Activated naive CD4-positive, alpha-beta T cell treated with anti-CD3 and anti-CD28 coated beads for 36 hours (primary cell): ENCODE data around the gene SOX6. TPM values are rescaled to one million over a fixed set of nuclear protein-coding genes. Genes with fewer than 3 reads are reported as not detected.

ENCODE experiments used
- CTCF ChIA-PET: fragments of 350-600 bp; sonication (Branson Sonifier 250); formaldehyde crosslinking; loops from one replicate; lab custom pipeline; 2021; ENCODE audit warnings: antibody characterized with exemption; lab: Charles Lee
- DNase-seq: peaks from one replicate; pipeline ENCODE4 v3.0.0-alpha.2; 2020
- H3K27ac Mint-ChIP-seq: one replicate; pipeline ENCODE4 v1.8.0; 2021; ENCODE audit warnings: mild to moderate bottlenecking, mixed read lengths
- H3K27me3 Mint-ChIP-seq: one replicate; pipeline ENCODE4 v1.8.0; 2021; ENCODE audit warnings: low read depth, mixed read lengths
- H3K36me3 Mint-ChIP-seq: one replicate; pipeline ENCODE4 v1.8.0; 2021; ENCODE audit warnings: low read depth, mixed read lengths
- H3K4me1 Mint-ChIP-seq: one replicate; pipeline ENCODE4 v1.8.0; 2021; ENCODE audit warnings: low read depth, mixed read lengths
- H3K4me3 Mint-ChIP-seq: one replicate; pipeline ENCODE4 v1.8.0; 2021; ENCODE audit warnings: mild to moderate bottlenecking, moderate library complexity, mixed read lengths
- H3K9me3 Mint-ChIP-seq: one replicate; pipeline ENCODE4 v1.8.0; 2021; ENCODE audit warnings: mixed read lengths
- intact Hi-C: fragments of 100-400 bp; cut with micrococcal nuclease; formaldehyde crosslinking; loops from one replicate; pipeline ENCODE4 v1.15.1; 2023
- total RNA-seq, 2 experiments: library from RNA; stranded (reverse); gene quantifications; one replicate each; pipeline ENCODE4 v1.2.3, GENCODE V29; 2021

The SOX6 gene
- total RNA-seq, 2 experiments from 2014 or later: not detected

DNA sequence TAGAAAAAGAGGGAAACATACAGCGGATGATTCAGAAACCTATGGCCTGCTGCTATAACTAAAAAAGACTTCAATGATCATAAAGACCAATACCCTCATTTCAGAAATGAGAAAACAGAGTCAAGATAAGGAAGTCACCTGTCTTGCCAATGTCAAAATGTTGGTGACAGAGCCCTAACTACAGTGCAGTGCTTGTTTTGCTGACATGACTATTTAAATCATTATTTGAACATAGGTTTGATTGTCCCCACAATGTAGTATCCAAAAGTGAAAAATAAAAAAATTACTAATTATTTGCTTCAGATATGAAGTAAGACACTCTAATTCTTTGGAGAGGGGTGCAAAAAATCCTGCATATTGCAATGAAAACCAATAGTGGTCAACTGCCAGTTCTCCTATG is 115.7 kb downstream of the SOX6 start:
- no peak overlapping the region for H3K27ac Mint-ChIP-seq
- H3K4me3 Mint-ChIP-seq: no peak overlapping the region
- no peaks in the 10 kb centered on the region for H3K36me3 Mint-ChIP-seq
- intact Hi-C loops: no loop called here
- H3K9me3 Mint-ChIP-seq: no peaks in the 10 kb centered on the region
- H3K4me1 Mint-ChIP-seq: no peaks in the 10 kb centered on the region
- no peaks in the 10 kb centered on the region for H3K27me3 Mint-ChIP-seq
- CTCF ChIA-PET: no interaction called here
- no peak for DNase-seq

DNA sequence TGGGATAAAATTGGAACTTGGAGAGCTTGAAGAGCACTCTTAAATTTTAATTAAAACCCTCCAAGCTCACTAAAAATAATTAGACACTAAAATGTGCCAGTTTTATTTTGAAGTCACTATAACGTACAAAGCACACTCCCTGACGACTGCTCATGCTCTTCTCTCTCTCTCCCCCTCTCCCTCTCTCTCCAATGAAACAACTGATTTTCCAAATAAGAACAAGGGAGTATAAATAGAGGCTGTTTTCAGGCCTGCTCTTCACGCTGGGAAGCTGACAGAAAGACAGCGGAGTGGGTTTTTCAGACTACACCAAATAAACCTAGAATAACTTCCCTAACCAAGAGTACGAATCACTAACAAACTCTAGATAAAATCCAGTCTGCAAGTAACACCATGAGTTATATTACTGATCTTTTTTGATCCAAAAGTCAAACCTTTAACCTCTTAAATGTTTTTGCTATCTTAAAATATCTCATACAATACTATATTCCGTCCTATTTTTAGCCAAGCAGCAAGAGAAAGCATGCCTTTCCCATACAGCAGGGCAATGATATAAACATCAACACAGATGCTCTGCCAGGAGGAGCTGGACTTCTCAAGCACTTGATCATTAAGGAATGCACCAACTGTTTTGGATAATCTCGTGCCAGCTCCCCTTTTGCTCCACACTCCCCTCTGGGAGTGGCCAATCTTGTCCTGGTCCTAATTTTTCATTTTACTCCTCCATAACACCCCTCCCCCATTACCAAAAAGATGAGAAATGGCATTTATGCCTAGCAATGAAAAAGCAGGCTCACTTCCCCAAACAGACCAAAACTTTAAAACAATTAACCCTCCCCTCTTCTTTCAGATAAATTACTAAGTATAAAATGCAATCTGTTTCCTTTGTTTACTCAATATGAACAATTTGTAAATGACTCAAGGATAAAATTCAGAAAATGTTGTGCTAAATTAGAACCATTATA is 116.9 kb downstream of the SOX6 start:
- no peaks in the 10 kb centered on the region for H3K36me3 Mint-ChIP-seq
- no peaks in the 10 kb centered on the region for H3K4me1 Mint-ChIP-seq
- DNase-seq: no peak
- no peak overlapping the region for H3K27ac Mint-ChIP-seq
- H3K27me3 Mint-ChIP-seq: no peaks in the 10 kb centered on the region
- no peaks in the 10 kb centered on the region for H3K9me3 Mint-ChIP-seq
- no peak overlapping the region for H3K4me3 Mint-ChIP-seq
- intact Hi-C loops: no loop called here
- CTCF ChIA-PET: no interaction called here

DNA sequence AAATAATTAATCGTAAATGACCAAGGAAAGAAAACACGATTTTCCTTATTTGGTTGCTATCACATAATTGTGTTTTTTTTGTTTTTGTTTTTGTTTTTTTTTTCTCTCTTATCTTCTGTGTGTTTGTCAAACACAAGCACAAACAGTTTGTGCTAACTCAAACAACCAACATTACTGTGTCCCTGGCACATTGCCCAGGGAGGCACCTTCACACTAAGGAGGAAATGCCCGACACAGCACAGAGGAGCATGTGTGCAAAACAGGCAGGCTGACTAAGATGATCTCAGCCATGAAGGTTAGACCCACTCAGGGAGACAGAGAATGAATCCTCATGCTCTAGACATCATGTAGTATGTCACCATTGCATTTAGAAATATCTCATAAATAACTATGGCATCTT is 130.1 kb downstream of the SOX6 start:
- H3K27me3 Mint-ChIP-seq: no peaks in the 10 kb centered on the region
- H3K4me3 Mint-ChIP-seq: no peak overlapping the region
- H3K4me1 Mint-ChIP-seq: no peaks in the 10 kb centered on the region

DNA sequence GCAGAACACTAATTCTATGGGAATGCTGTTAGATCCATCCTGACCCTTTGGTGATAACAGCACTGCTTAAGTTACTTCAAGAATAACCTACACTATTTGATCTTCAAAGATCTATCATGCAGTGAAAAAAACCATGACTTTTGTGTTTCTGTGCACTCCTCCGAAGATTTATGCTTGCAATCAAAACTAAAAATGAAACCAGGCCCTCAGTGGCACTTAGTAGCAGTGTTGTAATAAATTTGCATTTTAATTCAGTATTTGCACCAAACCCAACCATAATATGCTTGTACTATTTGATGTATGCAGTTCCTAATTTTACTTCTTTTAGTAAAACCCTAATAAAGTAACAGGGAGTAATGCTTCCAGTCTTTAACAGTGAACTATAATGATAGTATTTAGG is 130.7 kb downstream of the SOX6 start:
- CTCF ChIA-PET: no interaction called here
- H3K9me3 Mint-ChIP-seq: peaks cover 3% of the 10 kb centered on the region
- no peak overlapping the region for H3K27ac Mint-ChIP-seq
- no peaks in the 10 kb centered on the region for H3K4me1 Mint-ChIP-seq
- no peaks in the 10 kb centered on the region for H3K27me3 Mint-ChIP-seq
- no peaks in the 10 kb centered on the region for H3K36me3 Mint-ChIP-seq
- DNase-seq: no peak
- intact Hi-C loops: no loop called here
- H3K4me3 Mint-ChIP-seq: no peak overlapping the region

More for the DNA sequence above, 130.1 kb downstream of the SOX6 start:
- Mint-ChIP-seq H3K9me3 (peaks cover 3% of the 10 kb centered on the region), H3K27ac (no peak overlapping the region), H3K36me3 (no peaks in the 10 kb centered on the region)
- DNase-seq: no peak
- intact Hi-C loops: no loop called here
- CTCF ChIA-PET: no interaction called here

DNA sequence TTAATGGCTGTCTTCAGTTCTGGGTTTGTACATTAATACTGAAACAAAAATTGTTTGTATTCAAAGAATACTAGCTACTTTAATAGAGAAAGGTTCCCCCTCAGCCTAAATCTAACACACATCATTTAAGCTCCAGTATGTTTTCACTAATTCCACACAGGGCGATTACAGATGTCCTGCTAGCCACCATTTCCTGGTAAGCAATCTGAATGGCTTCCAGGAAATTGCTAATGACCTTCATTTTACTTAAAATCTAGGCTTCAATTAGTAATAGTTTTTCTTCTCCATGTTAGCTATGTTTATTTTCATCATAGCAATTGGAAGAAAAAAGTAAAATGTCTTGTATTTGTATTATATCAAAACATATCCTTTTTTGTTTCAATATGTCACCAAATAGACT is 132.8 kb downstream of the SOX6 start:
- Mint-ChIP-seq H3K36me3 (no peaks in the 10 kb centered on the region), H3K9me3 (peaks cover 3% of the 10 kb centered on the region), H3K27ac (no peak overlapping the region)

DNA sequence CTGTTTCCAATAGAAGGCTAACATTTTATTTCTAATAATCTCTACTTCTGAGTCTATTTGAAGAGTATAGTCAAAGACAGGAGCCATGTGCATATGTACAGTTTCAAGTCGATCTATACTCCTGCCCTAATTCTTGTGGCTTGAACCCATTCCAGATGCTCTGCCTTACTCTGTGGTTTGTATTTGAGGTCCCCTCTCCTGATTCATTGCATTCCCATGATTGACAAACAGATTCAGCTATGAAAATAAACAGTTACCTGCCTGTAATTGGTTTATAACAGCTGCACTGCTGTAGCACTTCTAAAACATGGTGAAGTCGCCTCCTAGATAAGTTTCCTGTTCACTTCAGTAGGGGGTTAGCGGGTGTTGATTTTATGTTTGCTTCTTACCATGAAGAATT is 138.7 kb downstream of the SOX6 start:
- Mint-ChIP-seq H3K4me1 (no peaks in the 10 kb centered on the region), H3K27ac (no peak overlapping the region), H3K4me3 (no peak overlapping the region), H3K9me3 (no peaks in the 10 kb centered on the region), H3K27me3 (no peaks in the 10 kb centered on the region), H3K36me3 (no peaks in the 10 kb centered on the region)
- no peak for DNase-seq
- intact Hi-C loops: no loop called here
- CTCF ChIA-PET: no interaction called here

More for the DNA sequence above, 132.8 kb downstream of the SOX6 start:
- no peaks in the 10 kb centered on the region for H3K27me3 Mint-ChIP-seq
- H3K4me3 Mint-ChIP-seq: no peak overlapping the region
- no peaks in the 10 kb centered on the region for H3K4me1 Mint-ChIP-seq
- CTCF ChIA-PET: no interaction called here
- no peak for DNase-seq
- intact Hi-C loops: no loop called here

DNA sequence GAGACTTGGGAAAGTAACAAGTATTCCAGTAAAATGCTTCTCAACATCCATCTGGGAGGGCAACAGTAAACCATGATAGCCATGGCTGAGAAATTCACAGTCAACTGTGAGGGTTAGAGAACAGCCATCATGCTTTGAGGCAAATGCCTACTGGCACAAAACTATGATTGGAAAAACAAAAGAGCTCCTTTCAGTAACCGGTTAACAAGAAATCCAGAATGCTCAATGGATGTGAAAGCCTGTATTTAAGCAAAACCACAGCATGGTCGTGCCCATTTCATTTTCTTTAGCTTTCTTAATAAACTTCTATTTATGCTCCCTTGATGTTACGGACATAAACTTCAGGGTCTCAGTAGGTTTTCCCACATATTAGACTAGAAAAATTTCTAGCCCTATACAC is 139.5 kb downstream of the SOX6 start:
- DNase-seq: no peak
- CTCF ChIA-PET: no interaction called here
- Mint-ChIP-seq H3K4me1 (no peaks in the 10 kb centered on the region), H3K27ac (no peak overlapping the region), H3K9me3 (no peaks in the 10 kb centered on the region), H3K27me3 (no peaks in the 10 kb centered on the region), H3K36me3 (no peaks in the 10 kb centered on the region), H3K4me3 (no peak overlapping the region)
- intact Hi-C loops: no loop called here

DNA sequence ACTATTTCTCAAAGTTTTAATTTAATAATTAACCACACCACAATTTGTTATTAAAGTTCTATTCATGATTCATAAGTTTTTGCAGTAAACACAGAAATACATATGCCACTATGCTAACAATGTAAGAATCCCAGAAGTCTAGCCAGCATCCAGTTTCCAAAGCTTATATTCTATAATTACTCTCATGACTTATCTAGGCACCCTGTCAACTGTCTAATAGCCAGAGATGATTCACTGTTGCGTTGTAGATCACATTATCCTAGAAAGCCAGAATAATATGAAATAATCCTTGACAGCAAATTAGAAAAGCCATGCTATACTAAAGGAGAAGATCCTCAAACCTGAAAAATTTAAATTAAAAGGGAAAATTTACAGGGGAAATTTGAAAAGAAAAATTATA is 141.0 kb downstream of the SOX6 start:
- no peak for DNase-seq
- H3K4me1 Mint-ChIP-seq: no peaks in the 10 kb centered on the region
- H3K27ac Mint-ChIP-seq: no peak overlapping the region
- no peaks in the 10 kb centered on the region for H3K36me3 Mint-ChIP-seq
- H3K4me3 Mint-ChIP-seq: no peak overlapping the region
- CTCF ChIA-PET: no interaction called here
- no peaks in the 10 kb centered on the region for H3K27me3 Mint-ChIP-seq
- intact Hi-C loops: no loop called here
- H3K9me3 Mint-ChIP-seq: no peaks in the 10 kb centered on the region

DNA sequence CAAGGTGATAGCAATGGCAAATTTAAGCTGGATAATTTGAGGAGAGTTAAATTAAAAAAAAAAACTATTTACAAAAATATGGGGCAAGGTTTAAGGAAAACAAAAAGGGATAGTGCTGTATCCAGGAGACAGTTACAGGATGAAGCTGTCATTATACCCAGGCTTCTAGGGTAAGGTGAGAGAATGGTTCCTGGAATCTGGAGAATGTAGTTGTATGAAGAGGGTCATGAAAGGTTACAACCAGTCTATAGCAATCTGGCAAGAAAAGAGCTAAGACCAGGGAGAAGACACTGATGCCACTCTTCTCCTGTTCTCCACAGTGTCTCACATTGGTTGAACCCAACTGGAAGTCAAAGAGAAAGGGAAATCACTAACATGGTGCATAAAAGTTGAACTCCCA is 144.9 kb downstream of the SOX6 start:
- no peaks in the 10 kb centered on the region for H3K9me3 Mint-ChIP-seq
- intact Hi-C loops: no loop called here
- no peaks in the 10 kb centered on the region for H3K36me3 Mint-ChIP-seq
- CTCF ChIA-PET: no interaction called here
- H3K27me3 Mint-ChIP-seq: no peaks in the 10 kb centered on the region
- no peaks in the 10 kb centered on the region for H3K4me1 Mint-ChIP-seq
- no peak for DNase-seq
- no peak overlapping the region for H3K4me3 Mint-ChIP-seq
- H3K27ac Mint-ChIP-seq: no peak overlapping the region

DNA sequence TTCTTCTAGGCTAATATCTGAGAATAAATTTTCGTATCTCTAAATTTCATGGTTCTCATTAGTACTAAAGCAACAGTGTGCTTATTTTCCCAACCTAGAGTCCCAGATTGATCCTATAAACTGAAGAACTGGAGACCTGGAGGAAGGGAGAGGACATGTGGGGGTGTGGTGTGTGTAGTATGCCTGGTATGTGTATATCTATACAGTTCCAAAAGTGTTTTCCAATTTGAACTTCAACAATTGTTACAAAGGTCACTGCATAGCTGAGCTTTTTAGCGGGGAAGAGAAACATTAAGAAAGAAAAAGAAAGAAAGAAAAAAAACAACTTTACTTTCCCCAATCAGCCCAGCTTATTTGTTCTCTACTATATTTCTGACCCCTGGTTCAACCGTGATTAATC is 152.1 kb downstream of the SOX6 start:
- intact Hi-C loops: no loop called here
- no peaks in the 10 kb centered on the region for H3K27me3 Mint-ChIP-seq
- H3K9me3 Mint-ChIP-seq: no peaks in the 10 kb centered on the region
- no peaks in the 10 kb centered on the region for H3K36me3 Mint-ChIP-seq
- no peak overlapping the region for H3K27ac Mint-ChIP-seq
- H3K4me3 Mint-ChIP-seq: no peak overlapping the region
- DNase-seq: no peak
- no peaks in the 10 kb centered on the region for H3K4me1 Mint-ChIP-seq
- CTCF ChIA-PET: no interaction called here

DNA sequence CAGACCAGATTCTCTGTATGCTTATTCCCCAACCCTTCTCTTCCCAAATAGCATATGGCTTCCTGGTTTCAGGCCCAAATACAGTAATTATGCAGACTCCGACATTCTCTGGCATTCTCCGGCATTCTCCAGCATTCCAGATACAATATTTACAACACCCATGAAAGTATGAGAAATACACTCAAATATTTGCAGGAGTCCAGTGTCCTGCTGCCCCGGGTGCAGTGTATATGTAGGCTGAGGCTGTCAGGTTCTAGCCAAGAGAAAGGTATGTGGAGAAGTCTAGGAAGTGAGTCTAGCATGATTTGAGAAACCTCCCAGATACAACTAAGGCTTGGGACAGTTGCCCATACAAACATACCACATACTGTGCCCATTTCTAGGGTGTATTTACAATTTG is 160.7 kb downstream of the SOX6 start:
- DNase-seq: no peak
- Mint-ChIP-seq H3K4me3 (no peak overlapping the region), H3K9me3 (no peaks in the 10 kb centered on the region), H3K4me1 (no peaks in the 10 kb centered on the region), H3K27ac (no peak overlapping the region), H3K27me3 (no peaks in the 10 kb centered on the region), H3K36me3 (no peaks in the 10 kb centered on the region)
- intact Hi-C loops: loop anchor here (10.0 kb wide), 1 partner anchor 409 kb away; no protein-coding TSS in a partner anchor
- CTCF ChIA-PET: no interaction called here

DNA sequence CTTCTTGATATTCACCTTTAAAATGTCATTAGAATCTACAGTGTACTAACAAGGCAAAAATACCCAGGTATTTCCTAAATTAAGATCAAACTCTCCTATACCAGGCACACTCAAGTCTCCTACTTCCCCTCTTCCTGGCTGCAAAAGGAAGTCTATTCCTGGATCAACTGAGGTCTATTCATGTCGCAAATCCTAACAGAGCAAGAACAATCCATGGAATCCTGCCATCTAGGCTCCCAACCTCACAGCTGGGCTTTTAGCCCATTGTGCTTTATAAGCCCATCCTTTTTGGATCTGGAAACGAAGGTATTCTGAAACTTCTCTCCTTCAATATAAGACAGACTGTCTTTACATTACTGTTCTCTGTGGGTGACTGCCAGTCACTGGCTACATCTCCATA is 161.8 kb downstream of the SOX6 start:
- Mint-ChIP-seq H3K4me3 (no peak overlapping the region), H3K4me1 (no peaks in the 10 kb centered on the region), H3K9me3 (no peaks in the 10 kb centered on the region), H3K36me3 (no peaks in the 10 kb centered on the region), H3K27ac (no peak overlapping the region), H3K27me3 (no peaks in the 10 kb centered on the region)
- intact Hi-C loops: loop anchor here (10.0 kb wide), 1 partner anchor 410 kb away; no protein-coding TSS in a partner anchor
- CTCF ChIA-PET: interaction anchor here (1.4 kb wide), 1 partner anchor 419 kb away, joined by 3 read pairs; no protein-coding TSS in a partner anchor
- no peak for DNase-seq

DNA sequence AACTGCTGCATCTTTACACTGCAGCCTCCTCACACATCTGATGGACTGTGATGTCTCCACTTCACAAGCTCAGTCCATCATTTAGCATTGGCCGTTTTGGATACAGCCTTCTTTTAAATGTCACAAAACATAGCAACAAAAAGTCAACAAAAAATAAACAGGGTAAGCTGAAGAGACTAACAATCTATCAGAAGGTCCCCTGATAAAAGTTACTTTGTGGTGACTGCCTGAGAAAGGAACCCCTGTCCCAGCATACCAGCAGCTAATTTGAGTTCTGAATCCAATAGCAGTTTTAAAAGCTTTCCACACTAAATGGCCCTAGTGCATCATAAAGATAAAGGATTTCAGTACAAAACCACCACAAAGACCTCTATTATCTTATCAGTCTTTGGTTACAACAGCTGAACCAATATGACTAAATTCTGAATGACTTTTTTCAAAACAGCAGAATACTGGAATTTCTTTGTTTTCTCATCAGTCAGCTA is 162.4 kb downstream of the SOX6 start:
- Mint-ChIP-seq H3K4me1 (no peaks in the 10 kb centered on the region), H3K4me3 (no peak overlapping the region), H3K27me3 (no peaks in the 10 kb centered on the region), H3K9me3 (no peaks in the 10 kb centered on the region), H3K27ac (no peak overlapping the region), H3K36me3 (no peaks in the 10 kb centered on the region)
- no peak for DNase-seq
- intact Hi-C loops: loop anchor here (10.0 kb wide), 1 partner anchor 411 kb away; no protein-coding TSS in a partner anchor
- CTCF ChIA-PET: interaction anchor here (1.4 kb wide), 1 partner anchor 420 kb away, joined by 3 read pairs; no protein-coding TSS in a partner anchor
